ENCODE data around the gene INTS14. TPM values are rescaled to one million over a fixed set of nuclear protein-coding genes. Genes with fewer than 3 reads are reported as not detected.

INTS14 gene
- total RNA-seq, 1 experiment from 2014 or later = 28.3 TPM

DNA sequence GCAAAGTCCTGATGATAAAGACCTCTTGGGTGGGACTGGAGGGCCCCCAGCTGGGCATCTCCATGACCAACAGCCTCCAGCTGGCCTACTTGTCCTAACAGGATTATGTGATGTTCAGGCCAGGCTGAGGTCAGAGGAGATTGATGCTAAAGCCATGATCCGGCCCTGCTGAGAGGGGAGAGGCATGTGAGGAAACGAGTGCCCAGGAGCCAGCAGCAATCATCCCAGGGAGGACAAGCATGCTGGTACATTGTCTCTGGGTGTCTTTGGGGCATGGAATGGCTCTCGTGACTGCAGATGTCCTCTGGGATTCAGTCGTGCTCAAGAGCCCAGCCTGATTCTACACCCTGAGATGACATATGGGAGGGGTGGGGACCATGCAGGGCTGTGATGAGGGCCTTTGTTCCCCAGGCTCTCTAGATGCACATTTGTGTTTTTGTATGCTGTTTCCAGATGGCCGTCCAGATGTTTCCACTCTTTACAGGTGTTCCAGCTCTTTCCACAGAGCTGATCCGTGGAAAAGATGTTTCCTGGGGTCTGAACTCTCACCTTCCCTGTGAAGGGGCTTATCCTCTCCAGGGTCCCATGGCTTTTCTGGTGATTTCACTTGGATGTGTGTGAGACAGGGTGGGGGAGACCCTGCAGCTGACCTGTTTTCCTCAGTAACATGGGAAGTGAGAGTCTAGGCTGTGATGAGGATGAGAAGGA, 31.0 kb upstream of the INTS14 start:
- ATAC-seq (no peak), DNase-seq (ENCODE audit: low spot score) (no peak)
- no peaks in the 10 kb centered on the region; the same call in 1 of the 2 replicates for H3K9me3 Mint-ChIP-seq
- no peak overlapping the region for H3K4me3 Mint-ChIP-seq
- peaks cover 11% of the 10 kb centered on the region for H3K4me1 Mint-ChIP-seq
- H3K36me3 Mint-ChIP-seq = no peaks in the 10 kb centered on the region
- CTCF ChIA-PET = interaction anchor here (1.1 to 1.5 kb wide), 4 partner anchors 31 to 187 kb away, joined by 3 read pairs; partner anchors contain the start of gene INTS14
- no peak overlapping the region for H3K27ac Mint-ChIP-seq
- TF ChIP-seq GTF2I (CRISPR knock-in tag; conservative IDR thresholded peaks at IDR 0.05) (no peak), NFATC4 (CRISPR knock-in tag; IDR thresholded peaks at IDR 0.05) (no peak), GRHL2 (CRISPR knock-in tag; IDR thresholded peaks at IDR 0.05; ENCODE audit: insufficient replicate concordance, severe bottlenecking) (no peak), SMAD3 (CRISPR knock-in tag; IDR thresholded peaks at IDR 0.05; ENCODE audit: borderline replicate concordance) (no peak), TP53 (CRISPR knock-in tag; IDR thresholded peaks at IDR 0.05) (no peak), ZNF671 (CRISPR knock-in tag; IDR thresholded peaks at IDR 0.05) (no peak)
- no peaks in the 10 kb centered on the region for H3K27me3 Mint-ChIP-seq (ENCODE audit: low read depth)
- POLR2A ChIA-PET = interaction anchor here (0.9 kb wide), 1 partner anchor 31 kb away, joined by 3 read pairs; the partner anchor contains the start of gene INTS14

GRCh38 chr15:65639509-65639908, 28.6 kb upstream of the INTS14 start:
- H3K4me1 Mint-ChIP-seq = peaks cover 7% of the 10 kb centered on the region
- TF ChIP-seq KAT7 (CRISPR knock-in tag; IDR thresholded peaks at IDR 0.05; ENCODE audit: borderline replicate concordance) = no peak
- TF ChIP-seq NFYB (CRISPR knock-in tag; conservative IDR thresholded peaks at IDR 0.05; ENCODE audit: low read depth) = no peak
- CTCF ChIA-PET = interaction anchor here (1.1 to 2.3 kb wide), 5 partner anchors 44 to 223 kb away, joined by 3 to 5 read pairs (median 4); no protein-coding TSS in a partner anchor

GRCh38 chr15:65638681-65639089, 27.8 kb upstream of the INTS14 start:
- POLR2A ChIA-PET = no interaction called here
- ATAC-seq (peak; percentile 74), DNase-seq (ENCODE audit: low spot score) (no peak)
- H3K4me1 Mint-ChIP-seq = peaks cover 11% of the 10 kb centered on the region
- H3K27me3 Mint-ChIP-seq (ENCODE audit: low read depth) = no peaks in the 10 kb centered on the region
- no peaks in the 10 kb centered on the region for H3K9me3 Mint-ChIP-seq
- no peaks in the 10 kb centered on the region for H3K36me3 Mint-ChIP-seq
- H3K27ac Mint-ChIP-seq = no peak overlapping the region
- TF ChIP-seq ZNF263 (CRISPR knock-in tag; IDR thresholded peaks at IDR 0.05; ENCODE audit: low read depth) = peak; percentile 99
- TF ChIP-seq, protein P1, sequence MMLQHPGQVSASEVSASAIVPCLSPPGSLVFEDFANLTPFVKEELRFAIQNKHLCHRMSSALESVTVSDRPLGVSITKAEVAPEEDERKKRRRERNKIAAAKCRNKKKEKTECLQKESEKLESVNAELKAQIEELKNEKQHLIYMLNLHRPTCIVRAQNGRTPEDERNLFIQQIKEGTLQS (CRISPR knock-in tag; conservative IDR thresholded peaks at IDR 0.05) = no peak
- TF ChIP-seq, protein P2, sequence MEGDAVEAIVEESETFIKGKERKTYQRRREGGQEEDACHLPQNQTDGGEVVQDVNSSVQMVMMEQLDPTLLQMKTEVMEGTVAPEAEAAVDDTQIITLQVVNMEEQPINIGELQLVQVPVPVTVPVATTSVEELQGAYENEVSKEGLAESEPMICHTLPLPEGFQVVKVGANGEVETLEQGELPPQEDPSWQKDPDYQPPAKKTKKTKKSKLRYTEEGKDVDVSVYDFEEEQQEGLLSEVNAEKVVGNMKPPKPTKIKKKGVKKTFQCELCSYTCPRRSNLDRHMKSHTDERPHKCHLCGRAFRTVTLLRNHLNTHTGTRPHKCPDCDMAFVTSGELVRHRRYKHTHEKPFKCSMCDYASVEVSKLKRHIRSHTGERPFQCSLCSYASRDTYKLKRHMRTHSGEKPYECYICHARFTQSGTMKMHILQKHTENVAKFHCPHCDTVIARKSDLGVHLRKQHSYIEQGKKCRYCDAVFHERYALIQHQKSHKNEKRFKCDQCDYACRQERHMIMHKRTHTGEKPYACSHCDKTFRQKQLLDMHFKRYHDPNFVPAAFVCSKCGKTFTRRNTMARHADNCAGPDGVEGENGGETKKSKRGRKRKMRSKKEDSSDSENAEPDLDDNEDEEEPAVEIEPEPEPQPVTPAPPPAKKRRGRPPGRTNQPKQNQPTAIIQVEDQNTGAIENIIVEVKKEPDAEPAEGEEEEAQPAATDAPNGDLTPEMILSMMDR (IDR thresholded peaks at IDR 0.05) = peak; percentile 67
- CTCF ChIA-PET = interaction anchor here (0.6 to 2.5 kb wide), 10 partner anchors 17 to 231 kb away, joined by 3 to 13 read pairs (median 4); partner anchors contain the start of genes INTS14, RAB11A and SLC24A1
- no peak overlapping the region; the same call in 1 of the 2 replicates for H3K4me3 Mint-ChIP-seq

More at GRCh38 chr15:65639509-65639908, 28.6 kb upstream of the INTS14 start:
- no peaks in the 10 kb centered on the region for H3K27me3 Mint-ChIP-seq (ENCODE audit: low read depth)
- no peaks in the 10 kb centered on the region for H3K36me3 Mint-ChIP-seq
- no peak overlapping the region for H3K4me3 Mint-ChIP-seq
- POLR2A ChIA-PET = no interaction called here
- ATAC-seq (no peak), DNase-seq (ENCODE audit: low spot score) (no peak)
- no peaks in the 10 kb centered on the region for H3K9me3 Mint-ChIP-seq
- no peak overlapping the region for H3K27ac Mint-ChIP-seq

DNA sequence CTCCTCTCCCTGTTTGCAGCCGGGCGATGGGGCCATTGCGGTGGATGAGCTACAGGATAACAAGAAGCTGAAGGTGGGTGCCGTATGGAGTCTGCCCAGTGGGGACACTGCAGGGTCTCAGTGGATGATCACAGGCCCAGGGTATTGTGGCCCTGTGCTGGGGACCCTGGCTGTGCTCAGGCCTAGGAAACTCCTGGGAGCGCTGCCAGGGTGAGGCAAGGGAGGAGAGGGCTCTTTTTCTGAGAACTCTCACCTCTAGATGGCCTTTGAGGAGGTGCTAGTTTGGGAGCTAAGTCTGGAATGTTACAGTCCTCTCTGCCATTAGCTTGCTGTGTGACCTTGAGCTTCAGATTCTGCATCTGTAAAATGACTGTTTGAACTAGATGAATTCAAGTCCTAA, 27.2 kb upstream of the INTS14 start:
- POLR2A ChIA-PET = no interaction called here

More for the DNA sequence above, 27.2 kb upstream of the INTS14 start:
- CTCF ChIA-PET = interaction anchor here (0.6 to 2.5 kb wide), 14 partner anchors 10 to 231 kb away, joined by 3 to 13 read pairs (median 5); partner anchors contain the start of genes INTS14, RAB11A and SLC24A1
- H3K27me3 Mint-ChIP-seq (ENCODE audit: low read depth) = no peaks in the 10 kb centered on the region
- no peak for DNase-seq (ENCODE audit: low spot score)
- H3K9me3 Mint-ChIP-seq = no peaks in the 10 kb centered on the region
- TF ChIP-seq, protein P3, sequence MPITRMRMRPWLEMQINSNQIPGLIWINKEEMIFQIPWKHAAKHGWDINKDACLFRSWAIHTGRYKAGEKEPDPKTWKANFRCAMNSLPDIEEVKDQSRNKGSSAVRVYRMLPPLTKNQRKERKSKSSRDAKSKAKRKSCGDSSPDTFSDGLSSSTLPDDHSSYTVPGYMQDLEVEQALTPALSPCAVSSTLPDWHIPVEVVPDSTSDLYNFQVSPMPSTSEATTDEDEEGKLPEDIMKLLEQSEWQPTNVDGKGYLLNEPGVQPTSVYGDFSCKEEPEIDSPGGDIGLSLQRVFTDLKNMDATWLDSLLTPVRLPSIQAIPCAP (CRISPR knock-in tag; IDR thresholded peaks at IDR 0.05) = no peak
- TF ChIP-seq, protein P2 (IDR thresholded peaks at IDR 0.05) = no peak
- TF ChIP-seq, protein P4, sequence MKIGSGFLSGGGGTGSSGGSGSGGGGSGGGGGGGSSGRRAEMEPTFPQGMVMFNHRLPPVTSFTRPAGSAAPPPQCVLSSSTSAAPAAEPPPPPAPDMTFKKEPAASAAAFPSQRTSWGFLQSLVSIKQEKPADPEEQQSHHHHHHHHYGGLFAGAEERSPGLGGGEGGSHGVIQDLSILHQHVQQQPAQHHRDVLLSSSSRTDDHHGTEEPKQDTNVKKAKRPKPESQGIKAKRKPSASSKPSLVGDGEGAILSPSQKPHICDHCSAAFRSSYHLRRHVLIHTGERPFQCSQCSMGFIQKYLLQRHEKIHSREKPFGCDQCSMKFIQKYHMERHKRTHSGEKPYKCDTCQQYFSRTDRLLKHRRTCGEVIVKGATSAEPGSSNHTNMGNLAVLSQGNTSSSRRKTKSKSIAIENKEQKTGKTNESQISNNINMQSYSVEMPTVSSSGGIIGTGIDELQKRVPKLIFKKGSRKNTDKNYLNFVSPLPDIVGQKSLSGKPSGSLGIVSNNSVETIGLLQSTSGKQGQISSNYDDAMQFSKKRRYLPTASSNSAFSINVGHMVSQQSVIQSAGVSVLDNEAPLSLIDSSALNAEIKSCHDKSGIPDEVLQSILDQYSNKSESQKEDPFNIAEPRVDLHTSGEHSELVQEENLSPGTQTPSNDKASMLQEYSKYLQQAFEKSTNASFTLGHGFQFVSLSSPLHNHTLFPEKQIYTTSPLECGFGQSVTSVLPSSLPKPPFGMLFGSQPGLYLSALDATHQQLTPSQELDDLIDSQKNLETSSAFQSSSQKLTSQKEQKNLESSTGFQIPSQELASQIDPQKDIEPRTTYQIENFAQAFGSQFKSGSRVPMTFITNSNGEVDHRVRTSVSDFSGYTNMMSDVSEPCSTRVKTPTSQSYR (CRISPR knock-in tag; IDR thresholded peaks at IDR 0.05) = no peak
- TF ChIP-seq ZNF423 (CRISPR knock-in tag; IDR thresholded peaks at IDR 0.05) (no peak), E2F1 (CRISPR knock-in tag; IDR thresholded peaks at IDR 0.05) (no peak), NR3C1 (CRISPR knock-in tag; conservative IDR thresholded peaks at IDR 0.05; ENCODE audit: low read depth) (no peak)
- H3K27ac Mint-ChIP-seq = no peak overlapping the region
- H3K36me3 Mint-ChIP-seq = no peaks in the 10 kb centered on the region
- peaks cover 12% of the 10 kb centered on the region for H3K4me1 Mint-ChIP-seq
- H3K4me3 Mint-ChIP-seq = peak overlapping the region; percentile 1; the same call in 1 of the 2 replicates
- peak; percentile 65 for ATAC-seq
